Tibial artery (tissue), 4 donors: ENCODE measurements around the gene CACNB1.
A peak's percentile ranks its signal among the peaks of the same experiment; 100 is the strongest.

Source experiments
- DNase-seq, 2 donors: peaks; one replicate each; pipeline ENCODE4 v3.0.0-alpha.2; 2019
- H3K27ac ChIP-seq, 2 donors: fragments of 200-600 bp; sonication (generic) in 1 of 2; 1 replicate in 1 of 2; 2 replicates in 1 of 2; pipeline ENCODE4 v1.5.1; 2018 to 2019; ENCODE audit warnings: mild to moderate bottlenecking in 1 of 2
- H3K27me3 ChIP-seq, 2 donors: fragments of 200-600 bp; sonication (generic) in 1 of 2; one replicate each; pipeline versions ENCODE4 v1.5.1 to v1.6.0; 2016 to 2019
- H3K36me3 ChIP-seq, 3 donors: fragments of 200-600 bp; sonication (generic) in 2 of 3; one replicate each; pipeline ENCODE4 v1.5.1; 2016 to 2019; ENCODE audit warnings: mild to moderate bottlenecking in 2 of 3
- H3K4me1 ChIP-seq, 4 donors: fragments of 200-600 bp; sonication (generic) in 2 of 4; 1 replicate in 3 of 4; 2 replicates in 1 of 4; pipeline ENCODE4 v1.5.1; 2016 to 2019
- H3K4me3 ChIP-seq, 2 donors: fragments of 200-600 bp; sonication (generic) in 1 of 2; 1 replicate in 1 of 2; 2 replicates in 1 of 2; pipeline ENCODE4 v1.5.1; 2018 to 2019; ENCODE audit warnings: mild to moderate bottlenecking in 2 of 2
- H3K9me3 ChIP-seq, 3 donors: fragments of 200-600 bp; sonication (generic) in 1 of 3; one replicate each; pipeline ENCODE4 v1.5.1; 2016 to 2019
- intact Hi-C: fragments of 100-400 bp; cut with DNase I; formaldehyde crosslinking; loops from one replicate; pipeline ENCODE4 v1.15.0; 2023; ENCODE audit warnings: low total_unique reads
- TF ChIP-seq, protein P1 (sequence below), 2 experiments: fragments of 200-600 bp in 1 of 2; fragments of 450-650 bp in 1 of 2; IDR thresholded peaks; one replicate each; pipeline ENCODE4 v1.5.1; 2017 to 2019; ENCODE audit warnings: antibody characterized with exemption in 2 of 2, mild to moderate bottlenecking in 1 of 2, moderate library complexity in 1 of 2

Gene CACNB1

DNA sequence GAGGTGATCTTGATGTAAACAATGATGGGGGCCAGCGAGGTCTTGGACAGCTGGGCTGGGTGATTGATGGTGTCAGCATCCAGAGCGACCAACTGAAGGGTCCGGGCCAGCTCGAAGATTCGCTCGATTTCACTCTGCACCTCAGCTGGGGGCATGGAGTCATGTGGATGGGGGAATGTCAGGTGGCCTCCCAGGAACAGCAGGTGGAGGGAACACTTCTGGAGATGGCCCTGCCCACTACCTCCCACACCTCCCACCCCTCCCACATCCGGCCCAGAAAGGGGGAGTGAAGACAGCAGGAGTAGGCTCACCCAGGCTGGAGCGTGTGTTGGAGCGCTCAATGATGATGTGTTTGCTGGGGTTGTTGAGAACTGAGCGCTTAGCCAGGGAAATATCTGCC is 13.7 kb downstream of the CACNB1 start:
- Histone ChIP-seq H3K27me3 (no peaks in the 10 kb centered on the region), H3K4me3 (no peak overlapping the region), H3K9me3 (no peaks in the 10 kb centered on the region), H3K36me3 (peaks cover 88 to 99% (median 91%) of the 10 kb centered on the region in 3 donors), H3K27ac (no peak overlapping the region), H3K4me1 (no peaks in the 10 kb centered on the region)
- intact Hi-C loops = no loop called here
- TF ChIP-seq, protein P1, sequence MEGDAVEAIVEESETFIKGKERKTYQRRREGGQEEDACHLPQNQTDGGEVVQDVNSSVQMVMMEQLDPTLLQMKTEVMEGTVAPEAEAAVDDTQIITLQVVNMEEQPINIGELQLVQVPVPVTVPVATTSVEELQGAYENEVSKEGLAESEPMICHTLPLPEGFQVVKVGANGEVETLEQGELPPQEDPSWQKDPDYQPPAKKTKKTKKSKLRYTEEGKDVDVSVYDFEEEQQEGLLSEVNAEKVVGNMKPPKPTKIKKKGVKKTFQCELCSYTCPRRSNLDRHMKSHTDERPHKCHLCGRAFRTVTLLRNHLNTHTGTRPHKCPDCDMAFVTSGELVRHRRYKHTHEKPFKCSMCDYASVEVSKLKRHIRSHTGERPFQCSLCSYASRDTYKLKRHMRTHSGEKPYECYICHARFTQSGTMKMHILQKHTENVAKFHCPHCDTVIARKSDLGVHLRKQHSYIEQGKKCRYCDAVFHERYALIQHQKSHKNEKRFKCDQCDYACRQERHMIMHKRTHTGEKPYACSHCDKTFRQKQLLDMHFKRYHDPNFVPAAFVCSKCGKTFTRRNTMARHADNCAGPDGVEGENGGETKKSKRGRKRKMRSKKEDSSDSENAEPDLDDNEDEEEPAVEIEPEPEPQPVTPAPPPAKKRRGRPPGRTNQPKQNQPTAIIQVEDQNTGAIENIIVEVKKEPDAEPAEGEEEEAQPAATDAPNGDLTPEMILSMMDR (IDR thresholded peaks at IDR 0.05) = no peak
- no peak for DNase-seq

DNA sequence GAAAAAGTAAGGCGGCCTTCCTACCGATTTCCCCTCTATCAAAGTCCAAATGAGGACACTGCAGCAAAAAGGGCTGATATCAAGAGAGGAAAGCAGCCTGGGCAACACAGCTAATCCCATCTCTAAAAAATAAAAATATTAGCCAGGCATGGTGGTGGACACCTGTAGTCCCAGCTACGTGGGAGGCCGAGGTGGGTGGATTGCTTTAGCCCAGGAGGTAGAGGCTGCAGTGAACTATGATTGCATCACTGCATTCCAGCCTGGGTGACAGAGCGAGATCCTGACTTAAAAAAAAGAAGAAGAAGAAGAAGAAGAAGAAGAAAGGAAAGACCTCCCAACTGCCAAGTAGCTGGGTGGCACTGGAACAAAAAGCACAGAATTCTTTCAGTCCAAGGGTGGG is 14.4 kb downstream of the CACNB1 start:
- Histone ChIP-seq H3K27ac (no peak overlapping the region), H3K36me3 (peaks cover 82 to 99% (median 91%) of the 10 kb centered on the region in 3 donors), H3K9me3 (no peaks in the 10 kb centered on the region), H3K4me1 (peaks cover 0 to 5% (median 0%) of the 10 kb centered on the region in 4 donors), H3K4me3 (no peak overlapping the region), H3K27me3 (no peaks in the 10 kb centered on the region)
- TF ChIP-seq, protein P1 (IDR thresholded peaks at IDR 0.05) = no peak
- DNase-seq = no peak
- intact Hi-C loops = no loop called here

DNA sequence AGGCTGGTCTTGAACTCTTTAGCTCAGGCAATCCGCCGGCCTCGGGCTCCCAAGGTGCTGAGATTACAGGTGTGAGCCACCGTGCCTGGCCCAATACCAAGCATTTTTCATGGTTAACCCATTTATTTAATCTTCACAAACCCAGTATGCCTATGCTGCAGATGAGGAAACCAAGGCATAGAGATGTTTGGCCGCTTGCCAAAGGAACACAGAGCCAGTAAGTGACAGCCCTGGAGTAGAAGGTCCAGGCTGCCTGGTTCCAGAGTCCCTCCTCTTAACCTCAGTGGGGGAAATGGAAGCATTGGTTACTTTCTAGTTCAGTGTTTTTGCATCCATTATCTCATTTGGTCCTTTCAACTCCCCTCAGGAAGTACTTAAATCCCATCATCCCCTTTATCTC is 16.2 kb downstream of the CACNB1 start:
- Histone ChIP-seq H3K27me3 (no peaks in the 10 kb centered on the region), H3K9me3 (no peaks in the 10 kb centered on the region), H3K4me1 (peaks cover 0 to 5% (median 0%) of the 10 kb centered on the region in 4 donors), H3K36me3 (peaks cover 82 to 99% (median 87%) of the 10 kb centered on the region in 3 donors), H3K27ac (no peak overlapping the region), H3K4me3 (no peak overlapping the region)
- no peak for DNase-seq
- TF ChIP-seq, protein P1 (IDR thresholded peaks at IDR 0.05) = no peak
- intact Hi-C loops = no loop called here

DNA sequence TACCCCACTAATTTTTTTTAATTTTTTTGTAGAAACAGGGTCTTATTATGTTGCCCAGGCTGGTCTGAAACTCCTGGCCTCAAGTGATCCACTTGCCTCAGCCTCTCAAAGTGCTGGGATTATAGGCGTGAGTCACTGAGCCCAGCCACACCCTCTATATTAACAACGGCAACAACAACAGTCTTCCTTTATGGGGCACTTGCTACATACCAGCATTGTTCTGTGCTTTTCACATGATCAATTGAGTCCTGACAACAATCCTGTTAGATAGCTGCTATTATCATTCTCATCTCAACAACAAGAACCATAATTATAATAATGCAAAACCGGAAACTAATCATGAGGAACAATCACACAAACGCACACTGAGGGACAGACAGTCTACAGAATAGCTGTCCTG is 18.9 kb downstream of the CACNB1 start:
- DNase-seq = no peak
- peaks cover 64 to 85% (median 65%) of the 10 kb centered on the region in 3 donors for H3K36me3 ChIP-seq
- intact Hi-C loops = no loop called here
- H3K9me3 ChIP-seq = no peaks in the 10 kb centered on the region
- H3K4me1 ChIP-seq = peaks cover 0 to 20% (median 4%) of the 10 kb centered on the region in 4 donors
- TF ChIP-seq, protein P1 (IDR thresholded peaks at IDR 0.05) = no peak
- H3K27me3 ChIP-seq = no peaks in the 10 kb centered on the region
- no peak overlapping the region for H3K4me3 ChIP-seq
- H3K27ac ChIP-seq = no peak overlapping the region

DNA sequence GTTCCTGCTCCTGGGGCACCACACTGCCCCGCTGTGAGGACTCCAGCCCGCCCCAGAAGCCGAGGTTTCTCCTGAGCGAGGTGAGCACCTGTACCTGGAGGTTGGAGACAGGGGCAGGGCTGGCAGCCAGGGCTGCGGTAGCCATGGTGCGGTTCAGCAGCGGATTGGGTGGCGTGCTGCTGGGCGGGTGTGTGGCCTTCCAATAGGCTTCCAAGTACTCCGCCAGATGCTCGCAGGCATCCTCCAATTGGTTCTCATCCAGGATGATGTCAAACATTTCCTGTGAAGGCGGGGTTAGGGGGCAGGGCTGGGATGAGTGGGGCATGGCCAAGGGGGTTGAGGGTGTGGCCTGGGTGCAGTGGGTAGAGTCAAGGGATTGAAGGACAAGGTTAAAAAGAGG is 20.2 kb downstream of the CACNB1 start:
- Histone ChIP-seq H3K4me3 (no peak overlapping the region), H3K27me3 (no peaks in the 10 kb centered on the region), H3K36me3 (peaks cover 54 to 72% (median 56%) of the 10 kb centered on the region in 3 donors), H3K9me3 (no peaks in the 10 kb centered on the region), H3K27ac (peak overlapping the region in 1 of 2 donors; percentile 9), H3K4me1 (peaks cover 0 to 20% (median 4%) of the 10 kb centered on the region in 4 donors)
- TF ChIP-seq, protein P1 (IDR thresholded peaks at IDR 0.05) = no peak
- intact Hi-C loops = no loop called here
- no peak for DNase-seq

DNA sequence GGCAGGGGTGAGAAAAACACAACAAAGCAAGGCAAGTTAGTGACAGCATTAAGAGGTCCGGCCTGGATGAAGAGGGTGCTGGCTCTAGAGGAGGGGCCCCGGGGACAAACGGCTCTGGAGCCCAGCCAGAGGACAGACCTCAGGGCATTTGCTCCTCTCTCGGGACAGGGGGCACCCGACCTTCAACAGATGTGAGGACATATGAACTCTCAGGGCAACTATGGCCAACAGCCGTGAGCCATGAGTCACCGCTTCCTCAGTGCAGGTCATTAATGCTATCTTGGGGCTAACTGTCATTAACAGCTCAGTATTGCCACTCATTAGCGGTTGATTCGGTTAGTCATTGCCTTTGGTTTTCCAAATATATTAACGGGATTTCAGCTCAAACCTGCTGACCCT is 21.8 kb downstream of the CACNB1 start:
- Histone ChIP-seq H3K4me1 (peaks cover 0 to 20% (median 4%) of the 10 kb centered on the region in 4 donors), H3K4me3 (no peak overlapping the region), H3K9me3 (no peaks in the 10 kb centered on the region), H3K36me3 (peaks cover 39 to 57% (median 43%) of the 10 kb centered on the region in 3 donors), H3K27ac (no peak overlapping the region), H3K27me3 (no peaks in the 10 kb centered on the region)
- no peak for DNase-seq
- TF ChIP-seq, protein P1 (IDR thresholded peaks at IDR 0.05) = no peak
- intact Hi-C loops = no loop called here
